Right atrium auricular region (tissue), 2 donors: Measurements from ENCODE around the gene COL23A1. TPM values are rescaled to one million over a fixed set of nuclear protein-coding genes. Genes with fewer than 3 reads are reported as not detected.

Experiments
- DNase-seq: peaks from one replicate; pipeline ENCODE4 v3.0.0-alpha.2; 2019; ENCODE audit warnings: low spot score
- H3K27ac ChIP-seq, 2 donors: fragments of 200-600 bp; sonication (generic); 1 replicate in 1 of 2; 2 replicates in 1 of 2; pipeline ENCODE4 v1.5.1; 2016 to 2019
- H3K27me3 ChIP-seq, 2 donors: fragments of 200-600 bp; sonication (generic); one replicate each; pipeline versions ENCODE4 v1.5.1 to v1.6.0; 2017 to 2019
- H3K36me3 ChIP-seq: fragments of 200-600 bp; sonication (generic); one replicate; pipeline ENCODE4 v1.5.1; 2016
- H3K4me1 ChIP-seq, 2 donors: fragments of 200-600 bp; sonication (generic); one replicate each; pipeline versions ENCODE4 v1.5.1 to v1.6.0; 2017 to 2019
- H3K4me3 ChIP-seq, 2 donors: fragments of 200-600 bp; sonication (generic); 1 replicate in 1 of 2; 2 replicates in 1 of 2; pipeline ENCODE4 v1.5.1; 2017 to 2019; ENCODE audit warnings: mild to moderate bottlenecking in 1 of 2, moderate library complexity in 1 of 2
- H3K9me3 ChIP-seq, 2 donors: fragments of 200-600 bp; sonication (generic); one replicate each; pipeline ENCODE4 v1.5.1; 2019
- total RNA-seq, 2 donors: library from RNA; depleted of rRNA; stranded (reverse); fragments of >200 nt; gene quantifications; one replicate each; pipeline ENCODE4 v1.1.0, GENCODE V29; 2016
- TF ChIP-seq, protein P1 (sequence below), 2 donors: fragments of 200-600 bp; sonication (generic); IDR thresholded peaks; one replicate each; pipeline ENCODE4 v1.5.1; 2019; ENCODE audit warnings: antibody characterized with exemption in 2 of 2

Gene COL23A1
- total RNA-seq, 2 donors from 2014 or later = 5.7 to 6.8 TPM

DNA sequence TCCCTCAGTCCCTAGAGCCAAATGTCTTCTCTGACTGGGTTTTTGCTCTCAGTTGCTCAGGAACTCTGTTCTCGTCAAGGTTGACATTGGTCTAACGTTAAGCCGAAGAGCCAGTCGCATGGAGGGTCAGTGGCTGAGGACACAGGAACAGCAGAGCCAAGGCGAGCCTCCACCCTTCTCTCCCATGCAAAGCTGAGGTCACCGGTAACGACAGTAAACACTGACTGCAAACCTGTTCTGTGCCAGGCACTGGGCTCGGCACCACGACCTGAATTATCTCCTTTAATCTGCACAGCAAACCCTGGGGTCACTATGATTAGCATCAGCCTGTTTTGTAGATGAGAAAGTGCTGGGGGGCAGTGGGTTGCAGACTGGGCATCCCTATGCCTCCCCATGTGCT is 171.0 kb downstream of the COL23A1 start:
- no peak for DNase-seq

DNA sequence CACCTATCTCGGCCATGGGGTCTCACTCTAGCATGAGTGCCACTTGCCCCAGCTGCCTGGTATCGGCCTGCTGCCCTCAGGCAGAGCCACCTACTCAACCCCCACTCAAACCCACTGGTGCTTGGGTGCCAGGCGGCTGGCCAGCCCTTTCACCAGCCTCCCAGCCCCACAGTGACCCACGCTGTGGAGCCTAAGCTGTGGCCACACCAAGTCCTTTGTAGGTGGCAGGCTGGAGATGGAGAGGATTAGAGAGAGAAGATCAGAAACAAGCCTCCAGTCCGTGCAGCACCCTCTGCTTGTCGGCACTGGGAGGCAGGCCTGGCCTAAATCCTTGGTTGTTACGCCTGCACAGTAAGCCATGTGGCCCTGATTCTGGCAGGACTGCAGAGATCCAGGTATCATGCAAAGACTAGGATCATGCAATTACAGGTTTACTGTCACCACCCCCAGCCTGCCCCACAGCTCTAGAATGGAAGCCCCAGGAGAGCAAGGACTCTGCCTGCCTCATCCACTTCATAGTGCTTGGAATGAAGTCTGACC is 171.7 kb downstream of the COL23A1 start:
- no peak for DNase-seq
- TF ChIP-seq, protein P1, sequence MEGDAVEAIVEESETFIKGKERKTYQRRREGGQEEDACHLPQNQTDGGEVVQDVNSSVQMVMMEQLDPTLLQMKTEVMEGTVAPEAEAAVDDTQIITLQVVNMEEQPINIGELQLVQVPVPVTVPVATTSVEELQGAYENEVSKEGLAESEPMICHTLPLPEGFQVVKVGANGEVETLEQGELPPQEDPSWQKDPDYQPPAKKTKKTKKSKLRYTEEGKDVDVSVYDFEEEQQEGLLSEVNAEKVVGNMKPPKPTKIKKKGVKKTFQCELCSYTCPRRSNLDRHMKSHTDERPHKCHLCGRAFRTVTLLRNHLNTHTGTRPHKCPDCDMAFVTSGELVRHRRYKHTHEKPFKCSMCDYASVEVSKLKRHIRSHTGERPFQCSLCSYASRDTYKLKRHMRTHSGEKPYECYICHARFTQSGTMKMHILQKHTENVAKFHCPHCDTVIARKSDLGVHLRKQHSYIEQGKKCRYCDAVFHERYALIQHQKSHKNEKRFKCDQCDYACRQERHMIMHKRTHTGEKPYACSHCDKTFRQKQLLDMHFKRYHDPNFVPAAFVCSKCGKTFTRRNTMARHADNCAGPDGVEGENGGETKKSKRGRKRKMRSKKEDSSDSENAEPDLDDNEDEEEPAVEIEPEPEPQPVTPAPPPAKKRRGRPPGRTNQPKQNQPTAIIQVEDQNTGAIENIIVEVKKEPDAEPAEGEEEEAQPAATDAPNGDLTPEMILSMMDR (IDR thresholded peaks at IDR 0.05) = no peak
- no peak overlapping the region for H3K4me3 ChIP-seq

More for the DNA sequence above, 171.0 kb downstream of the COL23A1 start:
- Histone ChIP-seq H3K4me3 (no peak overlapping the region), H3K4me1 (peaks cover 0 to 3% of the 10 kb centered on the region in 2 donors), H3K27ac (no peak overlapping the region), H3K27me3 (no peaks in the 10 kb centered on the region), H3K36me3 (no peaks in the 10 kb centered on the region), H3K9me3 (no peaks in the 10 kb centered on the region)
- TF ChIP-seq, protein P1 (IDR thresholded peaks at IDR 0.05) = no peak

DNA sequence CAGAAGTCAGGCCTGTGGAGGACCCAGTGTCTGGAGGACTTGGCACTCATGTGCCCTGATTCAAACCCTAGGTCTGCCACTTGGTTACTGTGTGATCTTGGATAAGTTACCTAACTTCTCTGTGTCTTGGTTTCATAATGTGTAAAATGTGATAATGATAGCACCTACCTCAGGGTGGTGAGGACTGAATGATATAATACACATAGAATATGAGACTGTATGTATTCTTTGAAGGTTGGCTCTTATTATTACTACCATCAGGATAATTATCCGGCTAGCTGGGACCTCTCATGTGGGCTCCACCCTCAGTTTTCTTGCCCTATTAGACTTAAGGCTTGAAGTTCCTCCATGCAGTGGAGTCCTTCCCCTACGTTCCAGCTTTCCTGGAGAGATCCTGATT is 172.2 kb downstream of the COL23A1 start:
- Histone ChIP-seq H3K4me3 (no peak overlapping the region), H3K36me3 (no peaks in the 10 kb centered on the region), H3K27me3 (no peaks in the 10 kb centered on the region), H3K27ac (no peak overlapping the region), H3K9me3 (no peaks in the 10 kb centered on the region), H3K4me1 (peaks cover 0 to 3% of the 10 kb centered on the region in 2 donors)
- TF ChIP-seq, protein P1 (IDR thresholded peaks at IDR 0.05) = no peak
- DNase-seq = no peak

More for the DNA sequence above, 171.7 kb downstream of the COL23A1 start:
- Histone ChIP-seq H3K36me3 (no peaks in the 10 kb centered on the region), H3K4me1 (peaks cover 0 to 3% of the 10 kb centered on the region in 2 donors), H3K27ac (no peak overlapping the region), H3K9me3 (no peaks in the 10 kb centered on the region), H3K27me3 (no peaks in the 10 kb centered on the region)

DNA sequence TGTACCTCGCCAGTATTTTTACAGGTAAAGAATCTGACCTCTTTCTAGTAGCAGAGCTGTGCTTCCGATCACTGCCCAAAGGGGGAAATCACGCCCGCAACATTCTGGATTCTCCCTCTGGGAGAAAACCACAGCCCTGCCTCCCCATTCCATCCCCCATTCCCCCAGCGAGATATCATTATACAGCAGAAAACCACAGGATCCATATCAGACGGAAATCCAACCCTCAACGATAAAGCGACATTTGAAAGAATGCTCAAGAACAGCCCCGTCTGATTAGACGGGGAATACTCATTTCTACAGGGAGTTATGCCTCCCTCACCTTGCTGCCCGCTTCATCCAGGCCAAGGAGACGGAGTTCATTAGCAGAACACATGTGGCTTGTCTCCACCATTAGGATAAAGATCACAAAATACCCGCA is 172.8 kb downstream of the COL23A1 start:
- Histone ChIP-seq H3K36me3 (no peaks in the 10 kb centered on the region), H3K27ac (no peak overlapping the region), H3K4me1 (peaks cover 0 to under 1% of the 10 kb centered on the region in 2 donors), H3K9me3 (no peaks in the 10 kb centered on the region), H3K4me3 (no peak overlapping the region), H3K27me3 (no peaks in the 10 kb centered on the region)
- TF ChIP-seq, protein P1 (IDR thresholded peaks at IDR 0.05) = no peak
- DNase-seq = no peak

DNA sequence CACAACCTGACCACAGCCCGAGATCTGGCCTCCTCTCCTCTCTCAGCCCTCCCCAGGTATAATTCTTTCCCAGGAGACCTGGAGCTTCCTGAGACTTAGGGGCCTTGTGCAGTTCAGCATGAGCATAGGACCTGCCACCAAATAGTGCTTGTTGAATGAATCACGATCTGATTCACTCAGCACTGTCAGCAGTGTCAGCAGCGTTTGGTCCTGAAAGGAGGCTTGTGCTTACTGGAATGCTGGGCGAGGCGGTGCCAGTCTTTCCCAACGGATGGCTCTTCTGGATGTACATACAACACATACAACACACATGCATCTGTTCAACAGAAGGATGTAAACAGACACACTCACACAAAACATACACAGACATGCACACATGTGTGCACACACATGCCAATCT is 173.3 kb downstream of the COL23A1 start:
- H3K27me3 ChIP-seq = no peaks in the 10 kb centered on the region
- TF ChIP-seq, protein P1 (IDR thresholded peaks at IDR 0.05) = no peak
- DNase-seq = no peak
- H3K9me3 ChIP-seq = no peaks in the 10 kb centered on the region
- no peak overlapping the region for H3K27ac ChIP-seq
- no peak overlapping the region for H3K4me3 ChIP-seq
- H3K36me3 ChIP-seq = no peaks in the 10 kb centered on the region
- H3K4me1 ChIP-seq = no peaks in the 10 kb centered on the region
